T-helper 1 cell treated with Interleukin-12 subunit alpha and Interleukin-12 subunit beta and Interleukin-4 antibody, amounts not matched to agents 30 μg/mL and 1 μg/mL, for 36 hours (primary cell): ENCODE measurements around the gene CUL7.
"Not testable (repeated sequence)": the region's sequence is repeated elsewhere in the genome, so short reads cannot be mapped to it uniquely, and the experiment has no call there.

Experiments used
- H3K27ac Mint-ChIP-seq: one replicate; pipeline ENCODE4 v1.8.0; 2021; ENCODE audit warnings: mild to moderate bottlenecking, mixed read lengths
- H3K27me3 Mint-ChIP-seq: one replicate; pipeline ENCODE4 v1.8.0; 2021; ENCODE audit warnings: low read depth, mixed read lengths
- H3K36me3 Mint-ChIP-seq: one replicate; pipeline ENCODE4 v1.8.0; 2021; ENCODE audit warnings: low read depth, mixed read lengths
- H3K4me1 Mint-ChIP-seq: one replicate; pipeline ENCODE4 v1.8.0; 2021; ENCODE audit warnings: low read depth, mixed read lengths
- H3K4me3 Mint-ChIP-seq: one replicate; pipeline ENCODE4 v1.8.0; 2021; ENCODE audit warnings: mild to moderate bottlenecking, moderate library complexity, mixed read lengths
- H3K9me3 Mint-ChIP-seq: one replicate; pipeline ENCODE4 v1.8.0; 2021; ENCODE audit warnings: mixed read lengths

CUL7 gene

GRCh38 chr6:43041475-43041874 is 12.2 kb downstream of the CUL7 start:
- H3K9me3 Mint-ChIP-seq, H3K27ac Mint-ChIP-seq, H3K27me3 Mint-ChIP-seq, H3K4me3 Mint-ChIP-seq, H3K4me1 Mint-ChIP-seq: not testable (repeated sequence)
- peaks cover 19% of the 10 kb centered on the region for H3K36me3 Mint-ChIP-seq

GRCh38 chr6:43040542-43041257 is 13.0 kb downstream of the CUL7 start:
- peaks cover 21% of the 10 kb centered on the region for H3K36me3 Mint-ChIP-seq
- H3K27me3 Mint-ChIP-seq = no peaks in the 10 kb centered on the region

GRCh38 chr6:43038727-43039126 is 14.9 kb downstream of the CUL7 start:
- Mint-ChIP-seq H3K36me3 (peaks cover 25% of the 10 kb centered on the region), H3K9me3 (no peaks in the 10 kb centered on the region)

More at GRCh38 chr6:43040542-43041257, 13.0 kb downstream of the CUL7 start:
- H3K4me1 Mint-ChIP-seq = no peaks in the 10 kb centered on the region
- H3K27ac Mint-ChIP-seq = no peak overlapping the region
- no peak overlapping the region for H3K4me3 Mint-ChIP-seq
- H3K9me3 Mint-ChIP-seq = no peaks in the 10 kb centered on the region

GRCh38 chr6:43037706-43038105 is 15.9 kb downstream of the CUL7 start:
- no peaks in the 10 kb centered on the region for H3K9me3 Mint-ChIP-seq
- H3K36me3 Mint-ChIP-seq = peaks cover 28% of the 10 kb centered on the region
- H3K4me3 Mint-ChIP-seq = no peak overlapping the region
- H3K27ac Mint-ChIP-seq = no peak overlapping the region
- no peaks in the 10 kb centered on the region for H3K4me1 Mint-ChIP-seq
- H3K27me3 Mint-ChIP-seq = no peaks in the 10 kb centered on the region

More at GRCh38 chr6:43038727-43039126, 14.9 kb downstream of the CUL7 start:
- no peak overlapping the region for H3K27ac Mint-ChIP-seq
- H3K4me1 Mint-ChIP-seq = no peaks in the 10 kb centered on the region
- no peak overlapping the region for H3K4me3 Mint-ChIP-seq
- no peaks in the 10 kb centered on the region for H3K27me3 Mint-ChIP-seq

GRCh38 chr6:43037197-43037596 is 16.5 kb downstream of the CUL7 start:
- no peaks in the 10 kb centered on the region for H3K27me3 Mint-ChIP-seq
- H3K36me3 Mint-ChIP-seq = peaks cover 27% of the 10 kb centered on the region
- H3K27ac Mint-ChIP-seq = no peak overlapping the region
- no peak overlapping the region for H3K4me3 Mint-ChIP-seq
- no peaks in the 10 kb centered on the region for H3K9me3 Mint-ChIP-seq
- H3K4me1 Mint-ChIP-seq = no peaks in the 10 kb centered on the region

GRCh38 chr6:43036712-43037111 is 16.9 kb downstream of the CUL7 start:
- Mint-ChIP-seq H3K36me3 (peaks cover 28% of the 10 kb centered on the region), H3K4me3 (no peak overlapping the region), H3K27ac (no peak overlapping the region)

GRCh38 chr6:43035495-43036194 is 18.0 kb downstream of the CUL7 start:
- H3K27me3 Mint-ChIP-seq = no peaks in the 10 kb centered on the region
- H3K36me3 Mint-ChIP-seq = peaks cover 28% of the 10 kb centered on the region
- no peak overlapping the region for H3K4me3 Mint-ChIP-seq
- H3K4me1 Mint-ChIP-seq = no peaks in the 10 kb centered on the region
- no peaks in the 10 kb centered on the region for H3K9me3 Mint-ChIP-seq
- no peak overlapping the region for H3K27ac Mint-ChIP-seq

More at GRCh38 chr6:43036712-43037111, 16.9 kb downstream of the CUL7 start:
- no peaks in the 10 kb centered on the region for H3K4me1 Mint-ChIP-seq
- H3K9me3 Mint-ChIP-seq = no peaks in the 10 kb centered on the region
- H3K27me3 Mint-ChIP-seq = no peaks in the 10 kb centered on the region

GRCh38 chr6:43034190-43034525 is 19.5 kb downstream of the CUL7 start:
- H3K4me3 Mint-ChIP-seq = no peak overlapping the region
- peaks cover 35% of the 10 kb centered on the region for H3K36me3 Mint-ChIP-seq
- no peaks in the 10 kb centered on the region for H3K4me1 Mint-ChIP-seq
- H3K27ac Mint-ChIP-seq = no peak overlapping the region
- no peaks in the 10 kb centered on the region for H3K27me3 Mint-ChIP-seq
- H3K9me3 Mint-ChIP-seq = no peaks in the 10 kb centered on the region

GRCh38 chr6:43033496-43034189 is 20.0 kb downstream of the CUL7 start:
- H3K4me3 Mint-ChIP-seq = no peak overlapping the region
- no peaks in the 10 kb centered on the region for H3K4me1 Mint-ChIP-seq
- H3K27ac Mint-ChIP-seq = no peak overlapping the region
- H3K27me3 Mint-ChIP-seq = no peaks in the 10 kb centered on the region
- H3K36me3 Mint-ChIP-seq = peaks cover 39% of the 10 kb centered on the region
- no peaks in the 10 kb centered on the region for H3K9me3 Mint-ChIP-seq

GRCh38 chr6:43032326-43032725 is 21.3 kb downstream of the CUL7 start:
- Mint-ChIP-seq H3K27me3 (no peaks in the 10 kb centered on the region), H3K36me3 (peaks cover 40% of the 10 kb centered on the region), H3K9me3 (no peaks in the 10 kb centered on the region), H3K4me1 (no peaks in the 10 kb centered on the region), H3K4me3 (no peak overlapping the region), H3K27ac (no peak overlapping the region)

GRCh38 chr6:43029120-43029519 is 24.5 kb downstream of the CUL7 start:
- Mint-ChIP-seq H3K4me1 (peaks cover 9% of the 10 kb centered on the region), H3K36me3 (peaks cover 50% of the 10 kb centered on the region), H3K27me3 (no peaks in the 10 kb centered on the region), H3K9me3 (no peaks in the 10 kb centered on the region), H3K4me3 (no peak overlapping the region), H3K27ac (no peak overlapping the region)

- Mint-ChIP-seq H3K27ac (no peak overlapping the region), H3K4me3 (no peak overlapping the region), H3K36me3 (peaks cover 39% of the 10 kb centered on the region), H3K9me3 (no peaks in the 10 kb centered on the region), H3K27me3 (no peaks in the 10 kb centered on the region), H3K4me1 (peaks cover 13% of the 10 kb centered on the region)
Measured at GRCh38 chr6:43026365-43026764, 27.3 kb downstream of the CUL7 start.

- H3K4me1 Mint-ChIP-seq = peaks cover 17% of the 10 kb centered on the region
- H3K9me3 Mint-ChIP-seq = no peaks in the 10 kb centered on the region
Measured at GRCh38 chr6:43024436-43024835, 29.2 kb downstream of the CUL7 start.

GRCh38 chr6:43021270-43022047 is 32.2 kb downstream of the CUL7 start, which contains the start of gene RRP36:
TSS of gene RRP36 (plus strand) at chr6:43021623. CDS start at chr6:43021655, 32 bp downstream.
- Mint-ChIP-seq H3K27me3 (no peaks in the 10 kb centered on the region), H3K9me3 (no peaks in the 10 kb centered on the region), H3K4me3 (peak within 1 kb of the TSS; percentile 98), H3K27ac (peak within 1 kb of the TSS; percentile 85), H3K4me1 (peaks cover 21% of the 10 kb centered on the region), H3K36me3 (peaks cover 44% of the 10 kb centered on the region)

More at GRCh38 chr6:43024436-43024835, 29.2 kb downstream of the CUL7 start:
- Mint-ChIP-seq H3K27ac (peak overlapping the region; percentile 56), H3K36me3 (peaks cover 40% of the 10 kb centered on the region), H3K27me3 (no peaks in the 10 kb centered on the region), H3K4me3 (no peak overlapping the region)
